Measurements from ENCODE around the gene RBMX2.
"Not testable (repeated sequence)": the region's sequence is repeated elsewhere in the genome, so short reads cannot be mapped to it uniquely, and the experiment has no call there.

Gene RBMX2, protein sequence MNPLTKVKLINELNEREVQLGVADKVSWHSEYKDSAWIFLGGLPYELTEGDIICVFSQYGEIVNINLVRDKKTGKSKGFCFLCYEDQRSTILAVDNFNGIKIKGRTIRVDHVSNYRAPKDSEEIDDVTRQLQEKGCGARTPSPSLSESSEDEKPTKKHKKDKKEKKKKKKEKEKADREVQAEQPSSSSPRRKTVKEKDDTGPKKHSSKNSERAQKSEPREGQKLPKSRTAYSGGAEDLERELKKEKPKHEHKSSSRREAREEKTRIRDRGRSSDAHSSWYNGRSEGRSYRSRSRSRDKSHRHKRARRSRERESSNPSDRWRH

DNA sequence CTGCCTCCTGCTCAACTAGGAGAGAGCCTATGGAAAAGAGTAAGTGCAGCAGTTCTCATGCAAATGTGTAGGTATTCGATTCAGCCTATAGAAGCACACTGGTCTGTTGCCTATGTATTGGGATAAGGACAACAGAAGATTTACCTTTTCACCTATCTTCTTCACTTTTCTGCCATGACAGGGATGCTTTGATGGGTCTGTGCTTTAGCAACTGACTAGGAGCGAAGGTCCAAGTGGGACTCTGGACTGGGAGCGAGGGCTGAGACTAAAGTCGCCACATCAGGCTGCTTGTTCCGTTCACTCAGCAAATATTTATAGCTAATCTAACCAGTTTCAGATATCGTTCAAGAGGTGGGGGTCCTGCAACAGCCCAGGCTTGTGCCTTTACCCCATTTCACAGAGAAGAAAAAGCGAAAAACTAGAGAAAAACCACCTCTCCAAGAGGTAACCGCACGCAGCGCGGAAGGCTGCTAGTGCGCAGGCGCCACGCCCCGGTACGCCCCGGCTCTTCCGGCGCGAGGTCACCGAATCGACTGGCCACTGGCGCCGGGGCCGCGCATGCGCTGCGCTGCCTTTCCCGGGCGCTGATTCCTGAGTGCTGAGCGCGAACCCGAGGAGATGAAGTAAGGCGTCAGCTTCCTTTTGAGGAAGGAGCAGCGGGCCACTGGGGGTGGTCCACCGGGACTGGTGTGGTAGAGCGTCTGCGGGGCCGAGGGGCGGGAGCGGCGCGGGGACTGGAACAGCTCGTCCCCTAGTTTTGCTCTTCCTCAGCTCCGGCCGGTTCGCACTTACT is at the start of gene RBMX2:
Gene RBMX2 (plus strand): TSS at position 573 of the 793 bp plus-strand sequence. CDS start 46 bp downstream, at position 619.
- in situ Hi-C loops (cut with MboI; ENCODE audit: low sequenced_read_pairs): no loop called here

DNA sequence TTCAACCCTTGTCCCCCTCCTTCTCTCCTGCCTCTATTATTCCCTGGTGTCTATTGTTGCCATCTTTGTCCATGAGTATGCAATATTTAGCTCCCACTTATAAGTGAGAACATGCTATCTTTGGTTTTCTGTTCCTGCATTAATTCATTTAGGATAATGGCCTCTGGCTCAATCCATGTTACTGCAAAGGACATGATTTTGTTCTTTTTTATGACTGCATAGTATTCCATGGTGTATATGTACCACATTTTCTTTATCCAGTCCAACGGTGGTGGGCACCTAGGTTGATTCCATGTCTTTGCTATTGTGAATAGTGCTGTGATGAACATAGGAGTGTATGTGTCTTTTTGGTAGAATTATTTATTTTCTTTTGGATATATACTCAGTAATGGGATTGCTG is 49.7 kb upstream of the RBMX2 start:
- in situ Hi-C loops (cut with MboI; ENCODE audit: low sequenced_read_pairs): not testable (repeated sequence)

DNA sequence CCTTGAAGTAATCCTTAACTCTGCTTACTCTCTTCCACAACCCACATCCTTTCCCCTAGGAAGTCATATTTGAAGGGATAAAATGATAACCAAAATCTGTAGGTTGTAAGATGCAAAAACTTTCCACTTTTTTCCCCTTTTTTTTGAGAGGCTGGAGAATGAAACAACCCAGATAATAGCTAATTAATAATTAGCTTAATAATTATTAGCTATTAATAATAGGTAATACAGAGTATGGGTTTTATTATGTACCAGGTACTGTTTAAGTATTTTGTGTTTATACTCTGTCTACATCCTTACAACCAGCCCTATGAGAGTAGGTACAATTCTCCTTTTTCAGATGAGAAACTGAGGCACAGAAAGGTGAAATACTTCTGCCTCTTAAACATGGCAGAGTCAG is 25.7 kb upstream of the RBMX2 start:
- in situ Hi-C loops (cut with MboI; ENCODE audit: low sequenced_read_pairs): no loop called here

DNA sequence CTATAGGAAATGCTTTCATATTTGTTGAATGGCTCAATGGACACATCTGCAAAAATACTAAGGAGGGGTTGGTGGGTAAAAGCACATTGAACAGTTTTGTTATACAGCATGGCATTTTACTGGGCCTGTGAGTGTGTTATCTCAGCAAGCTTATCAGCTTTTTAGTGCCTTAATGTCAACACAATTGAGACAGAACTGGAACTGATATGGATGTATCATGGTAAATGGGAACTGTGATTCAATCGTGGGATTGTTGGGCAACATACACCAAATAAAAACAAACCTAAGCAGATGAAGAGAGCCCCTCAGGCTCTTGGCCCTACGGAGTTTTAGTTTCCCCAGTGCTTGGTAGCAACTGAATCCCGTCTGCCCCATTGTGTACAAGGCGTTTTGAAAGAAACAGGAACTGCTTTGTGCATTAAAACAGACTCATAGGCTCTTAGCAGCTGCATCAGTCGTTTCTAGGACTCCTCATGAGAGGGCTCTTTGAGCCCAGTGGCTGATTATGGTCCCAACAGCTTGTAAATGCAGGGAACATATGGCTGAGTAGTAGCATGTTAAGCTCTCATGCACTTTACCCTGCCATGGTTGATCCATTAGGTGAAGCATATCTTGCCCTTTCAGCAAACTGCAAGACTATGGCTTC is 23.6 kb upstream of the RBMX2 start:
- in situ Hi-C loops (cut with MboI; ENCODE audit: low sequenced_read_pairs): no loop called here

DNA sequence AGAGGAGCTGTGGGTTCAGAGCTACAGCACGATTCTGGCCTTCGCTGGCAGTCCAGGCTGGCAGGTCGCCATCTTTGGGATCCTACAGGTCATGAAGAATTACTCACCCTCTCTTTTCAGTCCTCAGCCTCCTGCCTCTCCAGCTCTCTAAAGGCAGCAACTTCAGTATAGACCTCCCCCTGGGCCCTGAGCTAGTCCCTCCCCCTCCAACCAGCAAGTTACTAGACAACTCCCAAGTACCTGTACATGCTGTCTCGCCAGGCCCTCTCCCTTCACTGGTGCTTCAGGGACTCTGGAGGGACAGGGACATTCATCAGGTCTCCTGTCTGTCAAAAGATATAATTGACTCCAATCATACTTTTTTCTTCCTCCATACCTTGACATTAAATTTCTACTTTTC is 16.3 kb upstream of the RBMX2 start, which contains the start of gene GPR119:
Gene GPR119 (minus strand): TSS at position 155 of the 400 bp plus-strand sequence. CDS start 227 bp downstream, outside the sequence.
- in situ Hi-C loops (cut with MboI; ENCODE audit: low sequenced_read_pairs): no loop called here

DNA sequence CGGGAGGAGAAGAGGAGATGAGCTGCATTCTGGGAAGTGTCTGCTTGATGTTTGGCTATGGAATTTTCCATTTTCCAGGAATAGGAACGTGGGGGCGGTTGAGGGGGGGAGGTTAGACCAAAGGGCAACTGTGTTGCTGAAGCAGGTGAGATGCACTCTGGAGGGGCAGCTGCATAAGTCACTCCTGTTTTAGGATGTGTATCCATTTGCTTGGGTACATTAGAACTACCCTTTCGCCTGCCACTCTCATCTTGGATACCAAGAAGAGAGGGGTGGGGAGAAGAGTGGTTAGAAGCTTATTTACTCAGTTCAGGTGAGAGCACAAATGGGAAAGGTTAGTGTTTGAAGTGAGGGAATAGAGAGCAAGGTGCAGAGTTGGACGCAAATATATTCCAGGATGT is 15.4 kb upstream of the RBMX2 start:
- in situ Hi-C loops (cut with MboI; ENCODE audit: low sequenced_read_pairs): no loop called here

DNA sequence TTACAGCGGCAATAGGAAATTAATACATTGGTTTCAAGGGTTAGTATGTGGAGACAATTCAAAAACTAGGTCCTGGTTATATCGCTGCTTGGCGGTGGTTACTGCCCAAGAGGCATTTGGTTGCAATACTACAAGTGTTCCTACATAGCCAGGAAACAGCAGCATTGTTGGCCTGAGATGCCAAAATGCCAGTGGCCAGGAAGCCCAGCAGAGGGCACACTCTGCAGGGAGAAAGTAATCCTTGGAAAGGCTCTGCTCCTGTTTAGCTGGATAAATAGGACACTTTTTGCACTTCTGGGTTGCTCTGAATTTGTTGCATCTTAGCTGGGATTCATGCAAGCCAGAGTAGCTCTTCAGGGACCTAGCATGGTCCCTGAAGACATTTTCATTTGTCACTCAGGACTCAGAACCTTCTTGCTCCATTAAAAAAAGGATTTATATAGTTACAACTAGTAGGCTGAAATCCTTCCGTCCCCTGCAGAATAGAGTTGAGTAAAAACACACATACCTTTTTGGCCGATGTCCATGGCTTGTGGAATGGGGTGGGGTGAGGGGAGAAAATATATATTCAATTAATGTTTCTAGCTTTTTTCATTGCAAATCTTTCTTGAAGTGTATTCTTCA is 8.2 kb upstream of the RBMX2 start:
- in situ Hi-C loops (cut with MboI; ENCODE audit: low sequenced_read_pairs): no loop called here

DNA sequence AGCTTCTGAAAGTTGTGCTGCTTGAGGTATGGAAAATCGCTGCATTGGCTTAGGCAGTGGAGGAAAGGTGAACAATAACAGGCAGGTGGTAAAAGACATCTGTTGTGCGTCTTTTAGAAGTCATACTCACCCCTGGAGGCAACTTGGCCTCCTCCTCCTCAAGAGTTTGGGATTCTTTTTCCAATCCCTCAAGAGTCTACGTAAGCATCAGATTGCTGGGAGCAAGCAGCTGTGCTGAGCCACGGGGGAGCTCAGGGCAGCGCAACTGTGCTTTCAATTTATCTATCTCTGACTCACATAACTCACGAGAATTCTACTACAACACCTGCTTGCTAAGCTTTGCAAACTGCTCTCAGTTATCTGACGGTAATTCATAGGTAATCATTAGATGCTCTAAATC is 6.4 kb upstream of the RBMX2 start:
- in situ Hi-C loops (cut with MboI; ENCODE audit: low sequenced_read_pairs): no loop called here

DNA sequence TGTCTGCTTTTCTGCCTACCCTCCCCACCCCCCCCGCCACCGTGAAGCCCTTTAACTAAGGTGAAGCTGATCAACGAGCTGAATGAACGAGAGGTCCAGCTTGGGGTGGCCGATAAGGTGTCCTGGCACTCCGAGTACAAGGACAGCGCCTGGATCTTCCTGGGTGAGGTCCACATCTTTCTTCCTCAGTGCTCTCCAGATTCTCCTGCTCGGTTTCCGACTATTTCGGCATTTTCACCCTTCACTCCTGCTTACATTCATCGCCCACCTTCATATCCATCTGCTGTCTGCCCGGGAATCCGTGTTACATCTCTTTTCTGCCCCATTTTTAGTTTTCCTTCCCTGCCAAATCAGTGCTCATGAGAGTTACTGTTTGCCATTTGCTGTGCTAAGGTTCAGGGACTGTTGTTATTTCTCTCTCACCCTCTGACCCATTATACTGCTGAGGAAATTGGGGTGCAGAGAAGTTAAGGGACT is 459 bp downstream of the RBMX2 start:
- in situ Hi-C loops (cut with MboI; ENCODE audit: low sequenced_read_pairs): no loop called here

DNA sequence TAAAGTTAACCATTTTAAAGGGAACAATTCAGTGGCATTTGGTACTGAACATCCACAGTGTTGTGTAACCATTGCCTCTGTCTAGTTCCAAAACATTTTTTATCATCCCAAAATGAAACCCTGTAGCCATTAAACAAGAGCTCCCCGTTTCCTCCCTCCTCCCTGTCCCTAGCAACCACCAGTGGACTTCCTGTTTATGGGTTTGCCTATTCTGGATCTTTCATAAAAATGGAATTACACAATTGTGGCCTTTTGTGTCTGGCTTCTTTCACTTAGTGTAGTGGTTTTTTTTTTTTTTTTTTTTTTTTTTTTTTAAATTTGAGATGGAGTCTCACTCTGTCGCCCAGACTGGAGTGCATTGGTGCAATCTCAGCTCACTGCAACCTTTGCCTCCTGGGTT is 11.6 kb downstream of the RBMX2 start:
- in situ Hi-C loops (cut with MboI; ENCODE audit: low sequenced_read_pairs): no loop called here

DNA sequence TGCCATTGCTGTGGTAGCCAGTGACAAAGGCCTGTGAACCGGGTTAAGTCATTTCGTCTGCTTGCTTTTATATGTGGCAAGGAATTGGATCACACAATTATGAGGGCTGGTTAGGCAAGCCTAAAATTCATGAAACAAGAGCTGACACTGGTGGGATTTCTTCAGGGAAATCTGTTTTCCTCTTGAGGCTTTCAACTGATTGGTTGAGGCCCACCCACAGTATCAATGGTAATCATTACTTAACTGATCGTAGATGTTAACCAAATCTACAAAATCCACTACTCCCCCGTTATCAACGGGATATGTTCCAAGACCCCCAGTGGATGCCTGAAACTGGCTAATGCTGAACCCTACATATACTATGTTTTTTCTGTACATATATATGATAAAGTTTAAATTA is 13.0 kb downstream of the RBMX2 start:
- in situ Hi-C loops (cut with MboI; ENCODE audit: low sequenced_read_pairs): no loop called here

DNA sequence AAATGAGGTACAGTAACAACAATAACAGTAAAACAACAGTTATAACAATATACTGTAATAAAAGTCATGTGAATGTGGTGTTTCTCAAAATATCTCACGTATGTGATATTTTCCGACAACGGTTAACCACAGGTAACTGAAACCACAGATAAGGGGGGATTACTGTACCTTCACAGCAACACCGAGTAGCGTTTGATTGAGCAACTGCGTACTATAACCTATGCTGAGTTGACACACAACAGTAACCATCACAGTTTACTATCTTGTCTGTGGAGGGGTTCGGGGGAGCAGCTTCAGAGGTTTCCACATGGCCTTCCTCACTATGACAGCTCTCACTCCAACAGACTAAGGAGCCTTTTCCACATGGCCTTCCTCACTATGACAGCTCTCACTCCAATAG is 13.4 kb downstream of the RBMX2 start:
- in situ Hi-C loops (cut with MboI; ENCODE audit: low sequenced_read_pairs): no loop called here

DNA sequence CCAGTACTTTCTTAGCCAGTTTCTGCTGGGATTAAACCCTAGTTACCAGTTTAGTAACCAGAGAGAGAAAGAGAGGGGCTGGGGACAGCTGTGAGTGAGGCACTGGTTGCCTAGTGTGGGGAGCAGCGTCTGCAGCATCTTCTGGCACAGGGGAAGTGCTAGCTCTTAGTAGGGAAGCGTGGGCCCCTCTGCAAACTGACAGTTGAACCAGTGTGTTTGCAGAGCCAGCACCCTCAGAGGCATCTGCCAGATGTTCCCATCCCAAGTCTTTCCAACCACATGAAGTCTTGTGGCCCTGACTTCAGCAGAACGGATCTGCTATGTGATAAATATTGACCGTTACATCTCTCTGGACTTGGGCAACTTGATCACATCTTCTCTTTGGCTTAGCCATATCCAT is 15.0 kb downstream of the RBMX2 start:
- in situ Hi-C loops (cut with MboI; ENCODE audit: low sequenced_read_pairs): no loop called here

DNA sequence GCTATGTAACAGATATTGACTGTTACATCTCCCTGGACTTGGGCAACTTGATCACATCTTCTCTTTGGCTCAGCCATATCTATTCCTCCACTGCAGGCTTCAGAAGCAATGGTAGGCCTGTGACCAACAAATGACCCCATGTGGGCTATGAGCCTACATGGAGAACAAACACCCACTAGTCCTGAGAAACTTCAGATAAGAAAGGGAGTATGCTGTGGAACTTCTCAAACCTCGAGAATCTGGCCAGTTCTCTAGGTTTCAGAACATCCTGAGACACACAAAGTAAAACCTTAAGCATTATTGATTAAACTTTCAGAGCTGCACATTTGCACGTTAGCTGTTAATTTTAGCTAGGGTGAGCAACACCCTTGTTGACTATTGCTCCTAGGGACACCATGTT is 16.3 kb downstream of the RBMX2 start:
- in situ Hi-C loops (cut with MboI; ENCODE audit: low sequenced_read_pairs): no loop called here

DNA sequence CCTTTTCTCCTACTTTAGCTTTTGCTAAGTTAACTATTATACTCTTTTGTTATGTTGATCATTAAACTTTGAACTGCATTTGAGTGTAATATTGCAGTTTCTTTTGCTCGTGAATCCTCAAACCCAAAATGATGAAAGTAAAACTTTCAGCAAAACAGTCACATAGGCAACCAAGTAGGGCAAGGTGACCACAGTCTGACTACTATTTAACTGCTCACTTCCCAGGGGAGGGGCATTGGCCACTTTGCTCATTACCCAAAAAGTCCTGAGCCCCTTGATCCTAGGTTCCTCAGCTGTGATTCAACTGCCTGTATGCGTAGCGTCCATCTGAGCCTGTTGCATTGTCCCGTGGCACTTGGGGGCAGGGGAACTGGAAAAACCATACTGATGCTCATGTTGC is 17.0 kb downstream of the RBMX2 start:
- in situ Hi-C loops (cut with MboI; ENCODE audit: low sequenced_read_pairs): no loop called here

DNA sequence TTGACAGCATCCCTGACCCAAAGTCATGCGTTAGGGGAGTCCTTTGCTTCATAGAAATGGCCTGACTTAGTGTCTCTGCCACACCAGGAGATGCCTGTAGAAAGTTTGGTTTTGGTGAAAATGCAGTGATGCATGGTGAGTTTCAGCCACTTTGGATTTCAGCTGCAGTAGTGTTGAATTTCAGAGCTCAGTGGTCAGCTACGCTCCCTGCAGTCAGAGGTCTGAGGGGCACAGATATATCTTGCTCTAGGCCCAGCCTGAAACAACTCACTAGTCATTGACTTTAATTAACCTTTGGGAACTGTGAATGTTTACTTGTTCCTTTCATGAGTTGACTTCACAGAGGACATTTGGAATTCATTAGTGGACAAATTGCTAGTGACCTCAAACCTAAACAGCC is 17.5 kb downstream of the RBMX2 start:
- in situ Hi-C loops (cut with MboI; ENCODE audit: low sequenced_read_pairs): no loop called here

DNA sequence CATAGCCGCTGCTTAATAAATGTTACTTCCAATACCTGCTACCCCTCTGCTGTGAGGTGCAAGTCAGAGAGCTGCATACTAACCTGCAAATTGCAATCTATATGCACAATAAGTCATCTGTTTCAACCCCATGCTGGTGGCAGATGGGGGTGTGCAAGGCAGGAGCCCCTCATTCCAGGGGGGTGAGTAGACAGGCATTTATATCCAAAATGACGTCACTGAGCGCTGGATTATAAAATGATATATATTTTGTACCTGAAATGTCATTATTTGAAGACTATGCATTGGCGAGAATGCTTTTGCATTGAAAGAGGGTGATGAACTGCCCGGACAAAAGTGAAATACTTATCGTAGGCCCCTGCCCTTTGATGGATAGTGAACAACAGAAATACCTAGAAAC is 24.7 kb downstream of the RBMX2 start:
- in situ Hi-C loops (cut with MboI; ENCODE audit: low sequenced_read_pairs): no loop called here

DNA sequence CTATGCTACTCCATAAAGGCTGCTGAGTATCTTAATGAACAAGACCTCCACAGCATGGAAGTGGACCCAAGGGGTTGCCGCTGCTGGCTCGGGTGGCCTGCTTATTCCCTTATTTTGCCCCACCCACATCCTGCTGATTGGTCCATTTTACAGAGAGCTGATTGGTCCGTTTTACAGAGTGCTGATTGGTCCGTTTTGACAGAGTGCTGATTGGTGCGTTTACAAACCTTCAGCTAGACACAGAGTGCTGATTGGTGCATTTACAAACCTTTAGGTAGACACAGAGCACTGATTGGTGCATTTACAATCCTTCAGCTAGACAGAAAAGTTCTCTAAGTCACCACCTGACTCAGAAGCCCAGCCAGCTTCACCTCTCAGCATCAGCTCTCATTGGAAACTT is 27.4 kb downstream of the RBMX2 start:
- in situ Hi-C loops (cut with MboI; ENCODE audit: low sequenced_read_pairs): not testable (repeated sequence)

DNA sequence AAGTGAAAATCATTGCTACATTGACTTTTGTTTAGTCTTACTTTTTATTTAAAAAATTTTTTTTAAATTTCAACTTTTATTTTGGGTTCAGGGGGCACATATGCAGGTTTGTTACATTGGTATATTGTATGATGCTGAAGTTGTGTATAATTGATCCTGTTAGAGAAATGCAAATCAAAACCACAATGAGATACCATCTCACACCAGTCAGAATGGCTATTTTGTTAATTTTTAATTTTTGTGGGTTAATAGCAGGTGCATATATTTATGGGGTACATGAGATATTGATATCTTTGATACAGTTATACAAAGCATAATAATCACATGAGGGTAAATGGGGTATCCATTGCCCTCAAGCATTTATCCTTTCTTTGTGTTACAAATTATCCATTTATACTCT is 34.1 kb downstream of the RBMX2 start:
- in situ Hi-C loops (cut with MboI; ENCODE audit: low sequenced_read_pairs): no loop called here

DNA sequence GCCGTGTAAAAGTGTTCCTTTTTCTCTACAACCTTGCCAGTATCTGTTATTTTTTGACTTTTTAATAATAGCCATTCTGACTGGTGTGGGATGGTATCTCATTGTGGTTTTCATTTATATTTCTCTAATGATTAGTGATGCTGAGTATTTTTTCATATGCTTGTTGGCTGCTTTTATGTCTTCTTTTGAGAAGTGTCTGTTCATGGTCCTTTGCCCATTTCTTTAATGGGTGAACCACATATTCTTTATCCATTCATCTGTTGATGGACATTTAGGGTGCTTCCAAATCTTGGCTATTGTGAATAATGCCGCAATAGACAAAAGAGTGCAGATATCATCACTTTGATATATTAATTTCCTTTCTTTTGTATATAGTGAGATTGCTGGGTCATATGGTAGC is 36.2 kb downstream of the RBMX2 start:
- in situ Hi-C loops (cut with MboI; ENCODE audit: low sequenced_read_pairs): not testable (repeated sequence)

DNA sequence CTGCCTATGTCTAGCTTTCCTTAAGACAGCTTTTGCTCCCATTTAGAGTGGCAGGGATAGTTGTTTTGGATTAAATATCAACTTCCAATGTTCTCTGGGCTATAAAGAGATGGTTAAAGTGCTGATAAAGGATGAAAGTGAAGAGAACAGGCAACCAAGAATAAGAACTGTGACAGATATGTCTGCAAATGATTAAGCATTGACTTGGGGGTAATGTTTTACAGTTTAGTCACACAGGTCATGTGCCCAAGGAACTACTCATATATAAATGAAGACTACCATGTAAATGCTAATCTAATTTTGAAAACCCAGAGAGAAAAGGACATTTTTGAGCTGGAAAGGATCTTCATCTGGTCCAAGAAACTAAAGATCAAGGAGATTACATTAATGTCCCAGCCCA is 42.1 kb downstream of the RBMX2 start:
- in situ Hi-C loops (cut with MboI; ENCODE audit: low sequenced_read_pairs): no loop called here
